Liver (tissue), 10 donors: ENCODE results near the gene PARK7. TPM values are rescaled to one million over a fixed set of nuclear protein-coding genes. Genes with fewer than 3 reads are reported as not detected.

Experiments
- DNase-seq: peaks from one replicate; pipeline ENCODE4 v3.0.0-alpha.2; 2017; ENCODE audit warnings: low spot score
- H3K27ac ChIP-seq, 2 donors: one replicate each; pipeline ENCODE4 v1.7.0; 2013; ENCODE audit warnings: inconsistent platforms in 2 of 2, low read length in 2 of 2, control low read depth in 1 of 2, low read depth in 1 of 2, mild to moderate bottlenecking in 1 of 2
- H3K27me3 ChIP-seq, 4 donors: one replicate each; pipeline versions ENCODE4 v1.6.1 to v1.7.0; 2013; ENCODE audit warnings: low read length in 3 of 4, inconsistent platforms in 1 of 4, mild to moderate bottlenecking in 1 of 4, moderate library complexity in 1 of 4; ENCODE audit not compliant: control insufficient read depth in 4 of 4, insufficient read depth in 4 of 4
- H3K36me3 ChIP-seq, 4 donors: one replicate each; pipeline versions ENCODE4 v1.6.1 to v1.7.0; 2013; ENCODE audit warnings: low read length in 3 of 4, mild to moderate bottlenecking in 3 of 4, low read depth in 1 of 4, moderate library complexity in 1 of 4; ENCODE audit not compliant: control insufficient read depth in 4 of 4, insufficient read depth in 3 of 4
- H3K4me1 ChIP-seq, 4 donors: one replicate each; pipeline versions ENCODE4 v1.6.1 to v1.7.0; 2013; ENCODE audit warnings: low read length in 3 of 4, mild to moderate bottlenecking in 3 of 4, moderate library complexity in 1 of 4; ENCODE audit not compliant: control insufficient read depth in 4 of 4, insufficient read depth in 4 of 4
- H3K4me3 ChIP-seq, 3 donors: one replicate each; pipeline versions ENCODE4 v1.6.1 to v1.7.0; 2013; ENCODE audit warnings: low read length in 3 of 3, control low read depth in 1 of 3, low read depth in 1 of 3, mild to moderate bottlenecking in 1 of 3
- H3K9ac ChIP-seq, 2 donors: one replicate each; pipeline ENCODE4 v1.7.0; 2013; ENCODE audit warnings: low read length in 2 of 2, mild to moderate bottlenecking in 2 of 2, moderate library complexity in 2 of 2, control low read depth in 1 of 2, low read depth in 1 of 2
- H3K9me3 ChIP-seq, 4 donors: one replicate each; pipeline versions ENCODE4 v1.6.1 to v1.7.0; 2013; ENCODE audit warnings: low read length in 3 of 4; ENCODE audit not compliant: control insufficient read depth in 4 of 4
- ATF3 ChIP-seq: IDR thresholded peaks from 2 replicates; pipeline ENCODE4 v1.6.1; 2016; ENCODE audit warnings: antibody characterized with exemption
- EGR1 ChIP-seq, 2 donors: IDR thresholded peaks; 2 replicates each; pipeline ENCODE4 v1.6.1; 2016 to 2018; ENCODE audit warnings: antibody characterized with exemption in 2 of 2, low read depth in 2 of 2
- FOXA1 ChIP-seq: IDR thresholded peaks from 2 replicates; pipeline ENCODE4 v1.6.1; 2016; ENCODE audit warnings: antibody characterized with exemption
- REST ChIP-seq: IDR thresholded peaks from 2 replicates; pipeline ENCODE4 v1.6.1; 2016; ENCODE audit warnings: antibody characterized with exemption, mild to moderate bottlenecking
- RXRA ChIP-seq, 2 donors: IDR thresholded peaks; 2 replicates each; pipeline ENCODE4 v1.6.1; 2017 to 2018; ENCODE audit warnings: antibody characterized with exemption in 2 of 2, mild to moderate bottlenecking in 1 of 2
- TAF1 ChIP-seq: conservative IDR thresholded peaks from 2 replicates; pipeline ENCODE4 v1.6.1; 2016; ENCODE audit warnings: antibody characterized with exemption, mild to moderate bottlenecking
- ZBTB33 ChIP-seq: IDR thresholded peaks from 2 replicates; pipeline ENCODE4 v1.6.1; 2016; ENCODE audit warnings: antibody characterized with exemption
- WGBS: extraction: QIAGEN DNeasy Blood & Tissue Kit; methylation state at CpG from one replicate; pipeline ENCODE4 v1.1.7; 2013; 5-methylcytosine and 5-hydroxymethylcytosine counted together
- polyA plus RNA-seq, 2 donors: library from polyadenylated mRNA; stranded (reverse) in 1 of 2; unstranded in 1 of 2; fragments of 200-250 nt in 1 of 2; fragments of >200 nt in 1 of 2; fragmentation: Nextera tagmentation in 1 of 2; extraction: Ambion mirVana in 1 of 2; gene quantifications; one replicate each; pipeline versions ENCODE4 v1.2.1 to v1.2.3, GENCODE V29; 2013 to 2015
- small RNA-seq: library from RNA; depleted of rRNA; stranded (forward); fragments of <200 nt; gene quantifications from one replicate; pipeline ENCODE3, GENCODE V24; 2014
- total RNA-seq, 2 donors: library from RNA; depleted of rRNA; stranded (reverse); fragments of >200 nt; gene quantifications; one replicate each; pipeline ENCODE4 v1.2.3, GENCODE V29; 2014
- donor health status: healthy.
- donor health status: healthy.
- donor health status: healthy.
- donor health status: healthy.
- donor health status: healthy.

The PARK7 gene
- total and polyA plus RNA-seq, 4 donors, result 107 to 297 (median 181) TPM

DNA sequence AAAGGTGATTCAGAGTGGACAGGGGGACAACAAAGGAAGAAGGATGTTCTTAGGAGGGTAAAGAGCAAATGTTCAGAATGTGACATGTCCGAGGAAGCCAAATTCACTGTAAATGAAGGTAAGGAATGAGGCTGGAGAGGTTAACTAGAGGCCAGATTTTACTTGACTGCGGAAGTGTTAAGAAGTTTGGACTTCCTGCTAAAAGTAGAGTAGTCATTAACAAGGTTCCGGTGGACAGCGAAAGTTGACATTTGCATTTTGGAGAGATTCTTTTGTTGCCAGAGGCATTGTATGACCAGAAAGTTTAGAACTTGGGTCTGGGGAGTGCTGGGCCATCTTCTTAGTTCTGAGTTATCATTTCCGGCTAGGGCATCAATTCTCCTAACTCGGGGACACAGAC, 71.8 kb downstream of the PARK7 start:
- 88% methylated on average over 6 of the region's 6 CpGs for WGBS
- H3K9me3 ChIP-seq, result no peaks in the 10 kb centered on the region
- peaks cover 0 to 9% (median 5%) of the 10 kb centered on the region in 4 donors for H3K4me1 ChIP-seq
- H3K36me3 ChIP-seq, result no peaks in the 10 kb centered on the region
- no peak overlapping the region for H3K4me3 ChIP-seq
- no peak for TF ChIP-seq REST
- TF ChIP-seq TAF1, result no peak
- no peak for TF ChIP-seq EGR1 (IDR thresholded peaks at IDR 0.05; ENCODE audit: low read depth in 2 of 2)
- TF ChIP-seq ZBTB33, result no peak
- no peak for TF ChIP-seq RXRA (IDR thresholded peaks at IDR 0.05)
- no peak for TF ChIP-seq FOXA1
- TF ChIP-seq ATF3, result no peak
- DNase-seq, result no peak
- no peaks in the 10 kb centered on the region for H3K27me3 ChIP-seq
- peak overlapping the region in 1 of 2 donors; percentile 10 for H3K27ac ChIP-seq
- no peak overlapping the region for H3K9ac ChIP-seq

Small RNAs within 50 kb of the gene (small RNA-seq; reads per million reads assigned to genes)
- gene RF00019, result not detected

Other genes with a start within 250 kb of the PARK7 start
- gene VAMP3, start 190.4 kb upstream of the PARK7 start, total RNA-seq, result 10 to 100 TPM; 29.5 to 38.4 TPM
- 10 to 100 TPM; 17.4 to 22.2 TPM for gene VAMP3, start 190.4 kb upstream of the PARK7 start, polyA plus RNA-seq
- 10 to 100 TPM in 1 of 2 donors, 1 to 10 TPM in 1; 5.4 to 21.0 TPM for gene PER3, start 177.4 kb upstream of the PARK7 start, total RNA-seq
- 1 to 10 TPM; 3.3 to 7.0 TPM for gene PER3, start 177.4 kb upstream of the PARK7 start, polyA plus RNA-seq
- under 1 TPM in 1 of 2 donors, not detected in 1; 0.28 TPM for gene UTS2, start 108.6 kb upstream of the PARK7 start, total RNA-seq
- gene UTS2, start 108.6 kb upstream of the PARK7 start, polyA plus RNA-seq, result not detected
- under 1 TPM; under 0.01 to 0.09 TPM for gene TNFRSF9, start 20.9 kb upstream of the PARK7 start, total RNA-seq
- under 1 TPM in 1 of 2 donors, not detected in 1; 0.02 TPM for gene TNFRSF9, start 20.9 kb upstream of the PARK7 start, polyA plus RNA-seq
- 100 to 1,000 TPM in 1 of 2 donors, 10 to 100 TPM in 1; 60.7 to 424 TPM for gene ERRFI1, start 64.6 kb downstream of the PARK7 start, total RNA-seq
- gene ERRFI1, start 64.6 kb downstream of the PARK7 start, polyA plus RNA-seq, result 100 to 1,000 TPM in 1 of 2 donors, 10 to 100 TPM in 1; 68.6 to 142 TPM